K562 (cell line): Measurements from ENCODE around the gene FN3KRP. TPM values are rescaled to one million over a fixed set of nuclear protein-coding genes. Genes with fewer than 3 reads are reported as not detected.

Experiments used
- ATF1 ChIP-seq, 2 experiments: fragments of 450-650 bp in 1 of 2; IDR thresholded peaks; 2 replicates each; pipeline ENCODE4 v1.6.1; 2016; ENCODE audit warnings: missing compliant biosample characterization in 1 of 2, missing genetic modification characterization in 1 of 2
- CUX1 ChIP-seq: fragments of 200-800 bp; sonication (Bioruptor generic); IDR thresholded peaks from 2 replicates; pipeline ENCODE4 v1.6.1; 2016; ENCODE audit warnings: missing genetic modification characterization, missing compliant biosample characterization
- ELF4 ChIP-seq: fragments of 450-650 bp; formaldehyde crosslinking; IDR thresholded peaks from 2 replicates; pipeline ENCODE4 v1.4.0; 2022; ENCODE audit warnings: missing genetic modification characterization
- ETV5 ChIP-seq: sonication (generic); formaldehyde crosslinking; IDR thresholded peaks from 2 replicates; pipeline ENCODE4 v1.4.0; 2020; ENCODE audit warnings: low read depth, mild to moderate bottlenecking, missing genetic modification reagents
- NR2C1 ChIP-seq, 2 experiments: fragments of 450-650 bp; IDR thresholded peaks; 2 replicates each; pipeline ENCODE4 v1.6.1; 2017; ENCODE audit warnings: mild to moderate bottlenecking in 2 of 2, antibody characterized with exemption in 1 of 2, inconsistent platforms in 1 of 2, missing compliant biosample characterization in 1 of 2, missing genetic modification characterization in 1 of 2
- PTTG1 ChIP-seq: fragments of 450-650 bp; IDR thresholded peaks from 2 replicates; pipeline ENCODE4 v1.6.1; 2016; ENCODE audit warnings: low read depth, mild to moderate bottlenecking, missing genetic modification characterization, missing compliant biosample characterization
- SMARCA4 ChIP-seq: fragments of 450-650 bp; IDR thresholded peaks from 2 replicates; pipeline ENCODE4 v1.6.1; 2016
- ZMIZ1 ChIP-seq, 2 experiments: fragments of 150-350 bp in 1 of 2; IDR thresholded peaks; 2 replicates each; pipeline ENCODE4 v1.6.1; 2012 to 2016; ENCODE audit warnings: low read depth in 2 of 2, low read length in 2 of 2, mild to moderate bottlenecking in 1 of 2, moderate library complexity in 1 of 2
- polyA plus RNA-seq, 8 experiments: library from polyadenylated mRNA; depleted of rRNA in 4 of 8; stranded (reverse) in 5 of 8; unstranded in 3 of 8; fragments of >200 nt; fragmentation: Nextera tagmentation in 2 of 8; fragmentation: Illumina TruSeq in 1 of 8; extraction: Ambion mirVana in 2 of 8; extraction: Trizol in 1 of 8; gene quantifications; 2 replicates each; pipeline versions ENCODE4 v1.2.1 to v1.2.3, GENCODE V29; 2011 to 2014; ENCODE audit warnings: inconsistent platforms in 1 of 8, missing spikeins in 1 of 8
- total RNA-seq, 7 experiments: library from RNA; depleted of rRNA in 6 of 7; stranded (reverse); fragments of >200 nt in 6 of 7; fragmentation: Illumina TruSeq in 2 of 7; extraction: Trizol in 2 of 7; gene quantifications; 2 replicates each; pipeline versions ENCODE4 v1.2.1 to v1.2.3, GENCODE V29; 2011 to 2021; ENCODE audit warnings: low replicate concordance in 1 of 7

The FN3KRP gene
- total and polyA plus RNA-seq, 9 of the 15 experiments (the other 6 are each of a cell fraction or from before 2014, with no cell fraction given): 2.0 to 32.1 (median 24.9) TPM

GRCh38 chr17:82704886-82705285 is 11.6 kb upstream of the FN3KRP start (continued):
- TF ChIP-seq ZMIZ1 (IDR thresholded peaks at IDR 0.05; ENCODE audit: low read depth in 2 of 2, low read length in 2 of 2) (no peak), NR2C1 (IDR thresholded peaks at IDR 0.05) (no peak), NR2C1 (tag; IDR thresholded peaks at IDR 0.05) (no peak), ELF4 (CRISPR knock-in tag) (no peak), ETV5 (CRISPR knock-in tag) (no peak), PTTG1 (tag) (no peak), CUX1 (CRISPR knock-in tag) (no peak), ATF1 (CRISPR knock-in tag; IDR thresholded peaks at IDR 0.05) (no peak), ATF1 (tag; IDR thresholded peaks at IDR 0.05) (no peak), SMARCA4 (no peak)
